T-helper 22 cell (primary cell): ENCODE measurements around the gene TMEM114.

Source experiments
- DNase-seq: peaks from one replicate; pipeline ENCODE4 v3.0.0-alpha.2; 2020; ENCODE audit warnings: low read depth

Gene TMEM114

GRCh38 chr16:8549843-8550412 is 40.4 kb downstream of the TMEM114 start:
- DNase-seq, result no peak

GRCh38 chr16:8548166-8548565 is 42.1 kb downstream of the TMEM114 start:
- no peak for DNase-seq

- no peak for DNase-seq
Measured at GRCh38 chr16:8547762-8548161, 42.5 kb downstream of the TMEM114 start.

GRCh38 chr16:8544406-8544805 is 45.9 kb downstream of the TMEM114 start:
- no peak for DNase-seq

- no peak for DNase-seq
Measured at GRCh38 chr16:8543258-8543657, 47.1 kb downstream of the TMEM114 start.

- DNase-seq, result no peak
Measured at GRCh38 chr16:8542393-8542792, 47.9 kb downstream of the TMEM114 start.

GRCh38 chr16:8541868-8542267 is 48.4 kb downstream of the TMEM114 start:
- no peak for DNase-seq

GRCh38 chr16:8537691-8538342 is 52.5 kb downstream of the TMEM114 start:
- no peak for DNase-seq

GRCh38 chr16:8533509-8533908 is 56.8 kb downstream of the TMEM114 start:
- DNase-seq, result no peak

- DNase-seq, result no peak
Measured at GRCh38 chr16:8530752-8531384, 59.4 kb downstream of the TMEM114 start.

- no peak for DNase-seq
Measured at GRCh38 chr16:8528471-8528870, 61.8 kb downstream of the TMEM114 start.

- no peak for DNase-seq
Measured at GRCh38 chr16:8523932-8524331, 66.4 kb downstream of the TMEM114 start.

- DNase-seq, result no peak
Measured at GRCh38 chr16:8522757-8523156, 67.6 kb downstream of the TMEM114 start.

GRCh38 chr16:8519643-8520042 is 70.7 kb downstream of the TMEM114 start:
- DNase-seq, result no peak
